OCI-LY3 (cell line): ENCODE results near the gene KIF18B.
"Not testable (repeated sequence)": the region's sequence is repeated elsewhere in the genome, so short reads cannot be mapped to it uniquely, and the experiment has no call there.

Experiments used
- H2AFZ ChIP-seq: fragments of 200-600, 300-600 bp; shearing (Covaris generic); 2 replicates; pipeline ENCODE4 v1.6.0; 2014; ENCODE audit warnings: antibody characterized with exemption, low read depth, low read length
- H3K27ac ChIP-seq: fragments of 200-600, 300-600 bp; sonication (generic); 2 replicates; pipeline ENCODE4 v1.5.1; 2014; ENCODE audit warnings: mild to moderate bottlenecking, low read length, moderate library complexity, mixed read lengths
- H3K27me3 ChIP-seq: fragments of 200-600, 300-600 bp; sonication (generic); 2 replicates; pipeline ENCODE4 v1.6.1; 2014; ENCODE audit warnings: low read depth, low read length, mixed read lengths
- H3K36me3 ChIP-seq: fragments of 200-600, 300-600 bp; sonication (generic); replicated peaks from 2 replicates; pipeline ENCODE3; 2014; ENCODE audit warnings: low read depth, low read length, mixed read lengths
- H3K4me1 ChIP-seq: fragments of 300-600, 200-600 bp; sonication (generic); 2 replicates; pipeline ENCODE4 v1.6.1; 2014; ENCODE audit warnings: low read length, mixed read lengths
- H3K4me2 ChIP-seq: fragments of 200-600, 300-600 bp; sonication (generic); 2 replicates; pipeline ENCODE4 v1.6.1; 2014; ENCODE audit warnings: low read length, mixed read lengths
- H3K4me3 ChIP-seq: fragments of 300-600, 200-600 bp; sonication (generic); 2 replicates; pipeline ENCODE4 v1.5.1; 2014; ENCODE audit warnings: antibody characterized with exemption, mild to moderate bottlenecking, low read length, moderate library complexity
- H3K79me2 ChIP-seq: fragments of 300-600, 200-600 bp; shearing (Covaris generic); 2 replicates; pipeline ENCODE4 v1.6.1; 2014; ENCODE audit warnings: mild to moderate bottlenecking, low read length, mixed read lengths
- H3K9ac ChIP-seq: fragments of 300-600, 200-600 bp; shearing (Covaris generic); 2 replicates; pipeline ENCODE4 v1.6.0; 2014; ENCODE audit warnings: mild to moderate bottlenecking, low read length, moderate library complexity
- H3K9me3 ChIP-seq: fragments of 200-600, 300-600 bp; shearing (Covaris generic); 2 replicates; pipeline ENCODE4 v1.6.1; 2014; ENCODE audit warnings: low read length, mixed read lengths; ENCODE audit not compliant: insufficient read depth
- H4K20me1 ChIP-seq: fragments of 200-600, 300-600 bp; sonication (generic); 2 replicates; pipeline ENCODE4 v1.6.1; 2016; ENCODE audit warnings: low read length, mixed read lengths; ENCODE audit not compliant: insufficient read depth
- EZH2phosphoT487 ChIP-seq: fragments of 200-600 bp; shearing (Covaris generic); IDR thresholded peaks from 2 replicates; pipeline ENCODE4 v1.6.1; 2018; ENCODE audit warnings: antibody characterized with exemption, mixed run types, low read depth
- TF ChIP-seq, protein P1 (sequence below): fragments of 200-600, 300-600 bp; sonication (generic); IDR thresholded peaks from 2 replicates; pipeline ENCODE4 v1.5.1; 2014; ENCODE audit warnings: antibody characterized with exemption, low read length, low read depth

Gene KIF18B

DNA sequence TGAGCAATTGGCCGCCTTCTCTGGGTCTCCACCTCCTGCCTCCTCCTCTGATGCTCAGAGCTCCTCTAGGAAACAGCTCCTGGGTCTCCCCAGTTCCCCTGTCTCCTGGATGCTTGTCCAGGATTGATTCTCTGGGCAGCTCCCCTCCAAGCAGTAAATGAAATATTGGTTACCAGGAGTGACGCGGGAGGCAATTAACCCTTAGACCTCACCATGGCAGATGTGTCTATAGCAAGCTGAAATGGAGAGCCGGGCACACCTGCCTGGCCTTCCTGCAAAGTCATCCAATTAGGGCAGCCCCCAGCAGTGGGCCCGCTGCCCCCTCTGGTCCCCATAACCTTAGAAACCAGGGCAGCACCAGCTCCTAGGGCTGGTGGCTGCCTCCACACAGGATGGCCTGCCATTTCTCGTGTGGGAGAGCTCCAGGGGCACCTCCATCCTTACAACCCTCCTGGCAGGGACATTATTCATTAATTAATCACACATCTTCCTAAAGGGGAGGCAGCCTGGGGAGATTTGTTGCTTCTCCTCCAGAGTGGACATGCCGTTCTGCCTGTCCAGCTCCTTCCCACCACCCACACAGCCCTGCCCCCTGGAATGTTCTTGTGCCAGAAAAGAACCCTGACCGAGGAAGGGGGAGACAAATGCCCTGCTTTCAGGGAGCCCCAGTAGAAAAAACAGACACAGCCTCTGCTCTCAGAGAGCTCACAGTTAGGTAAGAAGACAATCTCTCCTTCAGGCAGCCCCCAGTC, 8.3 kb upstream of the KIF18B start:
- Histone ChIP-seq H3K79me2 (no peaks in the 10 kb centered on the region), H3K9ac (no peak overlapping the region), H2AFZ (no peak overlapping the region)

DNA sequence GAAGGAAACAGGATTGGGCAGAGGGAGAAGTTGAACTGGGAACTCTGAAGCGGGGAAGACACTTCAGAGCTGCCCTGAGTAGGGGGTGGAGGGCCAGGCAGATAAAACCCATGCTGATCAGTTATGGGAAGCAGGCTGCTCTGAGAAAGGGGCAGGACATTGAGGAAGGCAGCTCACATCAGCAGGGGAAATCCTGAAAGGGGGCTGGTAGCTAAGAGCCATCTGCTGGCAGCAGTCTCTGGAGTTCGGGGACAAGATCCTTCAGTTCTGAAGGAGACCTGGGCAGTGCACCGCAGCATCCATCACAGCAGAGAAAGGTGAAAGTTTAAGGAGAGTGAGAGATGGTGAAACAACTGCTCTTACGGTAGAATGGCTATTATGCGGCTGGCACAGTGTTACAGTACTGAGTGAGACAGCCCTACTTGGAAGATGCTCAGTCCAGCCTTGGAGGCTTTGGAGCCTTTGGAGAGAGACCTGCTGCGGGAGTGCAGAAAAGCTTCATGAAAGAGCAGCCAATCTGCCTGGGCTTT, 5.4 kb upstream of the KIF18B start:
- H3K9me3 ChIP-seq, result no peaks in the 10 kb centered on the region
- peaks cover 15% of the 10 kb centered on the region for H3K4me1 ChIP-seq
- H3K4me2 ChIP-seq, result no peak overlapping the region
- H2AFZ ChIP-seq, result no peak overlapping the region
- H3K79me2 ChIP-seq, result no peaks in the 10 kb centered on the region; the same call in 1 of the 2 replicates
- H3K9ac ChIP-seq, result no peak overlapping the region
- H4K20me1 ChIP-seq, result no peaks in the 10 kb centered on the region
- H3K27ac ChIP-seq, result no peak overlapping the region
- H3K4me3 ChIP-seq, result no peak overlapping the region
- TF ChIP-seq, protein P1, sequence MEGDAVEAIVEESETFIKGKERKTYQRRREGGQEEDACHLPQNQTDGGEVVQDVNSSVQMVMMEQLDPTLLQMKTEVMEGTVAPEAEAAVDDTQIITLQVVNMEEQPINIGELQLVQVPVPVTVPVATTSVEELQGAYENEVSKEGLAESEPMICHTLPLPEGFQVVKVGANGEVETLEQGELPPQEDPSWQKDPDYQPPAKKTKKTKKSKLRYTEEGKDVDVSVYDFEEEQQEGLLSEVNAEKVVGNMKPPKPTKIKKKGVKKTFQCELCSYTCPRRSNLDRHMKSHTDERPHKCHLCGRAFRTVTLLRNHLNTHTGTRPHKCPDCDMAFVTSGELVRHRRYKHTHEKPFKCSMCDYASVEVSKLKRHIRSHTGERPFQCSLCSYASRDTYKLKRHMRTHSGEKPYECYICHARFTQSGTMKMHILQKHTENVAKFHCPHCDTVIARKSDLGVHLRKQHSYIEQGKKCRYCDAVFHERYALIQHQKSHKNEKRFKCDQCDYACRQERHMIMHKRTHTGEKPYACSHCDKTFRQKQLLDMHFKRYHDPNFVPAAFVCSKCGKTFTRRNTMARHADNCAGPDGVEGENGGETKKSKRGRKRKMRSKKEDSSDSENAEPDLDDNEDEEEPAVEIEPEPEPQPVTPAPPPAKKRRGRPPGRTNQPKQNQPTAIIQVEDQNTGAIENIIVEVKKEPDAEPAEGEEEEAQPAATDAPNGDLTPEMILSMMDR, result no peak
- TF ChIP-seq EZH2phosphoT487, result no peak
- H3K27me3 ChIP-seq, result peaks cover 9% of the 10 kb centered on the region; the same call in 1 of the 2 replicates
- H3K36me3 ChIP-seq, result no peaks in the 10 kb centered on the region

More for the DNA sequence above, 8.3 kb upstream of the KIF18B start:
- H3K27me3 ChIP-seq, result peaks cover 9% of the 10 kb centered on the region; the same call in 1 of the 2 replicates
- no peaks in the 10 kb centered on the region for H3K36me3 ChIP-seq
- H3K27ac ChIP-seq, result no peak overlapping the region
- TF ChIP-seq, protein P1, result no peak
- no peak for TF ChIP-seq EZH2phosphoT487
- H3K4me2 ChIP-seq, result no peak overlapping the region
- no peaks in the 10 kb centered on the region for H3K9me3 ChIP-seq
- peaks cover 10% of the 10 kb centered on the region; the same call in 1 of the 2 replicates for H3K4me1 ChIP-seq
- H3K4me3 ChIP-seq, result no peak overlapping the region
- H4K20me1 ChIP-seq, result no peaks in the 10 kb centered on the region

DNA sequence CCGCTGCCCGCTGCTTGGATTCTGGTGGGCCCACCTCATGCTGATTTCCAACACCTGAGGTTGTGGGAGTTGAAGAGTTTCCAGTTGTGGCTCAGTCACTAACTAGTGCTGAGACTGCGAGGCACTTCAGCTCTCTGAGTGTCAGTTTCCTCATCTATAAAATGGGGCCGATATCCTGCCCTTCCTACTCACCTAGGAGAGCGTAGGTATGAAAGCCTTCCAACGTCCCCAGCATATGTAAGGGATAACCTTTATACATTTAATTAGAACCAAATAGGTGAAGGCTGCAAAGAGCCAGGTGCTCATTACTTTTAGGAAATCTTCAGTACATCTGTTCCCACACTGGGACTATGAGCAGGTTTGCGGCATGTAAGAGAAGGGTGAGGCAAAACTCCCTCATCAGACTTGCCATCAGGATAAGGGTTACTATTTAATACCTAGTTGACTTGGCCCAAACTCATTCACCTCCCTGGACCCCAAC, 782 bp upstream of the KIF18B start:
- H3K79me2 ChIP-seq, result peaks cover 42% of the 10 kb centered on the region
- H3K4me3 ChIP-seq, result peak overlapping the region; percentile 99
- H3K4me1 ChIP-seq, result peaks cover 15% of the 10 kb centered on the region
- no peaks in the 10 kb centered on the region for H4K20me1 ChIP-seq
- no peaks in the 10 kb centered on the region for H3K27me3 ChIP-seq
- H3K27ac ChIP-seq, result no peak overlapping the region
- peak overlapping the region; percentile 90; the same call in 1 of the 2 replicates for H3K9ac ChIP-seq
- H3K9me3 ChIP-seq, result no peaks in the 10 kb centered on the region
- H3K36me3 ChIP-seq, result peaks cover 19% of the 10 kb centered on the region
- peak overlapping the region; percentile 99 for H3K4me2 ChIP-seq
- no peak overlapping the region for H2AFZ ChIP-seq
- TF ChIP-seq EZH2phosphoT487, result no peak
- TF ChIP-seq, protein P1, result no peak

DNA sequence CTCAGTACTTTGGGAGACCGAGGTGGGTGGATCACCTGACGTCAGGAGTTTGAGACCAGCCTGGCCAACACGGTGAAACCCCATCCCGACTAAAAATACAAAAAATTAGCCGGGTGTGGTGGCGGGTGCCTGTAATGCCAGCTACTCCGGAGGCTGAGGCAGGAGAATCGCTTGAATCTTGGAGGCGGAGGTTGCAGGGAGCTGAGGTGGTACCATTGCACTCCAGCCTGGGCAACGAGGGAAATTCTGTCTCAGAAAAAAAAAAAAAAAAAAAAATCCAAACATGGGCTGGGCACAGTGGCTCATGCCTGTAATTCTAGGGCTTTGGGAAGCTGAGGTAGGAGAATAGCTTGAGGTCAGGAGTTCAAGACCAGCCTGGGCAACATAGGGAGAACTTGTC, 1.9 kb downstream of the KIF18B start:
- not testable (repeated sequence) for H3K4me3 ChIP-seq, H3K27me3 ChIP-seq, H3K9me3 ChIP-seq, H4K20me1 ChIP-seq, H3K9ac ChIP-seq, H3K27ac ChIP-seq, H2AFZ ChIP-seq
- H3K36me3 ChIP-seq, result peaks cover 33% of the 10 kb centered on the region
- peak overlapping the region; percentile 88 for H3K4me2 ChIP-seq
- peaks cover 11% of the 10 kb centered on the region for H3K4me1 ChIP-seq
- H3K79me2 ChIP-seq, result peaks cover 69% of the 10 kb centered on the region
